Measurements from ENCODE around the gene MRPL42. TPM values are rescaled to one million over a fixed set of nuclear protein-coding genes. Genes with fewer than 3 reads are reported as not detected.
A peak's percentile ranks its signal among the peaks of the same experiment; 100 is the strongest.

Gene MRPL42
- total RNA-seq, 4 donors from 2014 or later: 22.9 to 59.9 (median 43.4) TPM

- Histone ChIP-seq H3K9me3 (no peaks in the 10 kb centered on the region), H3K4me3 (no peak overlapping the region), H3K27ac (no peak overlapping the region), H3K4me1 (peaks cover 0 to 31% (median 11%) of the 10 kb centered on the region in 3 donors), H3K36me3 (peaks cover 0 to 14% (median 0%) of the 10 kb centered on the region in 3 donors), H3K27me3 (no peaks in the 10 kb centered on the region)
- TF ChIP-seq, protein P1, sequence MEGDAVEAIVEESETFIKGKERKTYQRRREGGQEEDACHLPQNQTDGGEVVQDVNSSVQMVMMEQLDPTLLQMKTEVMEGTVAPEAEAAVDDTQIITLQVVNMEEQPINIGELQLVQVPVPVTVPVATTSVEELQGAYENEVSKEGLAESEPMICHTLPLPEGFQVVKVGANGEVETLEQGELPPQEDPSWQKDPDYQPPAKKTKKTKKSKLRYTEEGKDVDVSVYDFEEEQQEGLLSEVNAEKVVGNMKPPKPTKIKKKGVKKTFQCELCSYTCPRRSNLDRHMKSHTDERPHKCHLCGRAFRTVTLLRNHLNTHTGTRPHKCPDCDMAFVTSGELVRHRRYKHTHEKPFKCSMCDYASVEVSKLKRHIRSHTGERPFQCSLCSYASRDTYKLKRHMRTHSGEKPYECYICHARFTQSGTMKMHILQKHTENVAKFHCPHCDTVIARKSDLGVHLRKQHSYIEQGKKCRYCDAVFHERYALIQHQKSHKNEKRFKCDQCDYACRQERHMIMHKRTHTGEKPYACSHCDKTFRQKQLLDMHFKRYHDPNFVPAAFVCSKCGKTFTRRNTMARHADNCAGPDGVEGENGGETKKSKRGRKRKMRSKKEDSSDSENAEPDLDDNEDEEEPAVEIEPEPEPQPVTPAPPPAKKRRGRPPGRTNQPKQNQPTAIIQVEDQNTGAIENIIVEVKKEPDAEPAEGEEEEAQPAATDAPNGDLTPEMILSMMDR (IDR thresholded peaks at IDR 0.05): no peak
- TF ChIP-seq POLR2A (IDR thresholded peaks at IDR 0.05): no peak
- DNase-seq: no peak
- intact Hi-C loops (cut with DNase I): no loop called here
- 86 to 91% methylated on average over 4 to 5 of the region's 5 CpGs for WGBS, 2 donors
Measured at GRCh38 chr12:93465841-93466240, 1.5 kb upstream of the MRPL42 start.

DNA sequence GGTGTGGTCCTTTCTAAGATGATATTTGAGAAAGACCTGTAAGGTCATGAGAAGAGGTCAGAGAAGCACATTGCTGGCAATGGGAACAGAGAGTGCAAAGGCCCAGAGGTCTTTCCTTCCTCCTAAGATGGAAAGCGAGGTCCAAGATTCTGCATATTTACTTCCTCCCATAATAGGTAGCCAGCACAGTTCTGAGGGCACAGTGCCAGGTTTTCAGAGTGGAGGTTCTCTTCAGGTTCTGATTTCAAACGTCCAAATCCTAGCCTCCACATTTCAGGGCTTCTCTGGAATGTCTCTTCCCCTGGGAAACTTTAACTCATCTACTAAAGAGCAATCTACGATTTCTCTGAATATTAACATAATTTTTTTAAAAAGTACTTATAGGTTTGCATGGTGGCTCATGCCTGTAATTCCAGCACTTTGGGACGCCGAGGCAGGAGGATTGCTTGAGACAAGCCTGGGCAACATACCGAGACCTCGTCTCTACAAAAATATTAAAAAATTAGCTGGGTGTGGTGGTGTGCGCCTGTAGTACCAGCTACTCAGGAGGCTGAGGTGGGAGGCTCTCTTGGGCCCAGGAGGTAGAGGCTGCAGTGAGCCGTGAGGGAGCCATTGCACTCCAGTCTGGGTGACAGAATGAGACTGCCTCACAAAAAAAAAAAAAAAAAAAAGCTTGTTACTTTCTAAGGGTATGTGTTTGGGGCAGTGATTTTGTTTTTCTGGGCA lies 526 bp upstream of the MRPL42 start:
- no peak for DNase-seq
- Histone ChIP-seq H3K27ac (peak overlapping the region in 1 of 4 donors; percentile 96), H3K4me3 (peak overlapping the region in 3 of 4 donors; percentile 66 to 85 (median 80)), H3K36me3 (peaks cover 0 to 24% (median 0%) of the 10 kb centered on the region in 3 donors), H3K9me3 (no peaks in the 10 kb centered on the region), H3K4me1 (peaks cover 0 to 39% (median 11%) of the 10 kb centered on the region in 3 donors), H3K27me3 (no peaks in the 10 kb centered on the region)
- intact Hi-C loops (cut with DNase I): no loop called here
- TF ChIP-seq POLR2A (IDR thresholded peaks at IDR 0.05): no peak
- TF ChIP-seq, protein P1 (IDR thresholded peaks at IDR 0.05): no peak
- WGBS, 2 donors: 86 to 88% methylated on average over 6 to 9 of the region's 9 CpGs

DNA sequence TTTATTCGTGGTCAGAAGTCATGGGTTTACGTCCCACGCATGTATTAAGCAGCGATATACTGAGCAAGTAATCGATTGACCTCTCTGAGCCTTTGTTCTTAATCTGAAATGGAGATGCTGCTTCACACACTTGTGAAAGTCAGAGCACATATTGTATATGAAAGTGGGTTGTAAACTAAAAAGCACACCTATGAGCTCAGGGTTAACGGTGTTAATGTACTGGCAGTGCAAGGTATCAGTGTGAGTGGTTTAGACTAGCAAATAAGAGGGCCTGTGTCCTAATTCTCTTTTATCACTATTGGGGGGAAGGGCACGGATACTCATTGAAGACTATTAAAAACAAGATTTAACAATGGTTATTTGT lies 676 bp downstream of the MRPL42 start:
- no peak for DNase-seq
- 3 to 5% methylated on average over 7 of the region's 7 CpGs for WGBS, 2 donors
- H3K4me3 ChIP-seq: peak overlapping the region; percentile 66 to 85 (median 74)
- peaks cover 0 to 45% (median 11%) of the 10 kb centered on the region in 3 donors for H3K4me1 ChIP-seq
- no peaks in the 10 kb centered on the region for H3K9me3 ChIP-seq
- intact Hi-C loops (cut with DNase I): no loop called here
- H3K27ac ChIP-seq: peak overlapping the region; percentile 92 to 96 (median 94)
- H3K36me3 ChIP-seq: peaks cover 0 to 27% (median 0%) of the 10 kb centered on the region in 3 donors
- TF ChIP-seq POLR2A (IDR thresholded peaks at IDR 0.05): no peak
- TF ChIP-seq, protein P1 (IDR thresholded peaks at IDR 0.05): no peak
- no peaks in the 10 kb centered on the region for H3K27me3 ChIP-seq

- no peak overlapping the region for H3K4me3 ChIP-seq
- no peaks in the 10 kb centered on the region for H3K9me3 ChIP-seq
- no peak overlapping the region for H3K27ac ChIP-seq
- H3K4me1 ChIP-seq: peaks cover 0 to 45% (median 11%) of the 10 kb centered on the region in 3 donors
- TF ChIP-seq, protein P1 (IDR thresholded peaks at IDR 0.05): no peak
- TF ChIP-seq POLR2A (IDR thresholded peaks at IDR 0.05): no peak
- intact Hi-C loops (cut with DNase I): no loop called here
- no peaks in the 10 kb centered on the region for H3K27me3 ChIP-seq
- H3K36me3 ChIP-seq: peaks cover 0 to 41% (median 5%) of the 10 kb centered on the region in 3 donors
- DNase-seq: no peak
Measured at GRCh38 chr12:93469386-93469785, 2.1 kb downstream of the MRPL42 start.

DNA sequence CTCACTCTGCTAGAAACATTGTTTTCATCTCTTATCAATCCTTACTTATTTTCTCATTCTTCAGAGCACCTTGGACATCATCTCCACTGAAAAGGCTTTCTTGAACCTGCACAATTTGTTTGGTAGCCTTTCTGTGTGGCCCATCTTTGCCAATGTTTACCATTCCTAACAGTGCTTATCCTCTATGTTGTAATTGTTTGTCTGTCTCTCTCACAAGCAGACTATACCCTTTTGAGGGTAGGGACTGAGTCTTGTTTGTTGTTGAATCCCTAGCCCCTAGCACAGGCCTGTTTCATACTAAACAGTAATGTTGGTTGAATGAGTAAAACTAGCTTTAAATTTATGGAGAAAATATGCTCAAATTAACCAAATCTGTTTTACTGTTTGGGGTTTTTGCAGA lies 9.2 kb downstream of the MRPL42 start:
- Histone ChIP-seq H3K36me3 (peaks cover 0 to 92% (median 19%) of the 10 kb centered on the region in 3 donors), H3K9me3 (no peaks in the 10 kb centered on the region), H3K27ac (no peak overlapping the region), H3K4me3 (no peak overlapping the region), H3K27me3 (no peaks in the 10 kb centered on the region), H3K4me1 (peaks cover 0 to 9% (median 0%) of the 10 kb centered on the region in 3 donors)
- no peak for DNase-seq
- no peak for TF ChIP-seq POLR2A (IDR thresholded peaks at IDR 0.05)
- TF ChIP-seq, protein P1 (IDR thresholded peaks at IDR 0.05): no peak
- intact Hi-C loops (cut with DNase I): no loop called here

Data from esophagus squamous epithelium (tissue), 5 donors.